ENCODE measurements around the gene RGS6.
"Not testable (repeated sequence)": the region's sequence is repeated elsewhere in the genome, so short reads cannot be mapped to it uniquely, and the experiment has no call there.

The RGS6 gene

GRCh38 chr14:72451054-72451972, 519.1 kb downstream of the RGS6 start:
- H3K36me3 ChIP-seq (ENCODE audit: control insufficient read depth, insufficient read depth, low read length), result no peaks in the 10 kb centered on the region
- H3K27me3 ChIP-seq (ENCODE audit: control insufficient read depth, insufficient read depth, low read length), result peaks cover 1% of the 10 kb centered on the region
- H3K4me1 ChIP-seq (ENCODE audit: control insufficient read depth, insufficient read depth, low read length), result peaks cover 3% of the 10 kb centered on the region
- H3K4me3 ChIP-seq (ENCODE audit: low read length), result no peak overlapping the region
- H3K27ac ChIP-seq (ENCODE audit: low read depth, low read length), result no peak overlapping the region
- H3K9ac ChIP-seq (ENCODE audit: low read length), result no peak overlapping the region

DNA sequence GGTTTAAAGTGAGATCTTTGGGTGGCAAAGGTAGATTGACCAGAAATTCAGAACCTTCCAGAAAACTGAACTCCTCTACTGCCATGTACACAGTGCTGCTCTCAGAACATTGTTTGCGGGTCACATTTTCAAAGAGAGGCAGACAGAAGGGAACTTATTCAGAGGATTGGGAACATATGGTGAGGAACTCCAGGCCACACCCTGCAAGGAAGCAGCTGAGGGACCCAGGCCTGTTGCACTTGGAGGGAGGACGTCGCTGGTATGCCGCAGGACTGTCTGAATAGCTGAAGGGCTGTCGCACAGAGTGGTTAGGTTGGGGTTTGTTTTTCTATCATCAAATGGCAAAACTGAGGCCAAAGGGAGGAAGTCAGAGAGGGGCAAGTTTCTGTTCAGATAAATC, 520.5 kb downstream of the RGS6 start:
- Histone ChIP-seq H3K36me3 (ENCODE audit: control insufficient read depth, insufficient read depth, low read length) (no peaks in the 10 kb centered on the region), H3K27me3 (ENCODE audit: control insufficient read depth, insufficient read depth, low read length) (peaks cover 1% of the 10 kb centered on the region), H3K9ac (ENCODE audit: low read length) (no peak overlapping the region), H3K27ac (ENCODE audit: low read depth, low read length) (no peak overlapping the region), H3K4me1 (ENCODE audit: control insufficient read depth, insufficient read depth, low read length) (peaks cover 3% of the 10 kb centered on the region), H3K4me3 (ENCODE audit: low read length) (no peak overlapping the region)

- H3K4me3 ChIP-seq (ENCODE audit: low read length), result no peak overlapping the region
Observed at GRCh38 chr14:72454388-72455160, 522.3 kb downstream of the RGS6 start.

GRCh38 chr14:72457641-72458040, 525.4 kb downstream of the RGS6 start:
- H3K4me1 ChIP-seq (ENCODE audit: control insufficient read depth, insufficient read depth, low read length), result no peaks in the 10 kb centered on the region
- H3K4me3 ChIP-seq (ENCODE audit: low read length), result no peak overlapping the region
- no peak overlapping the region for H3K9ac ChIP-seq (ENCODE audit: low read length)
- peaks cover 1% of the 10 kb centered on the region for H3K27me3 ChIP-seq (ENCODE audit: control insufficient read depth, insufficient read depth, low read length)
- H3K27ac ChIP-seq (ENCODE audit: low read depth, low read length), result no peak overlapping the region
- H3K36me3 ChIP-seq (ENCODE audit: control insufficient read depth, insufficient read depth, low read length), result no peaks in the 10 kb centered on the region

More at GRCh38 chr14:72454388-72455160, 522.3 kb downstream of the RGS6 start:
- Histone ChIP-seq H3K4me1 (ENCODE audit: control insufficient read depth, insufficient read depth, low read length) (peaks cover 3% of the 10 kb centered on the region), H3K27me3 (ENCODE audit: control insufficient read depth, insufficient read depth, low read length) (peaks cover 1% of the 10 kb centered on the region), H3K36me3 (ENCODE audit: control insufficient read depth, insufficient read depth, low read length) (no peaks in the 10 kb centered on the region), H3K27ac (ENCODE audit: low read depth, low read length) (no peak overlapping the region), H3K9ac (ENCODE audit: low read length) (no peak overlapping the region)

DNA sequence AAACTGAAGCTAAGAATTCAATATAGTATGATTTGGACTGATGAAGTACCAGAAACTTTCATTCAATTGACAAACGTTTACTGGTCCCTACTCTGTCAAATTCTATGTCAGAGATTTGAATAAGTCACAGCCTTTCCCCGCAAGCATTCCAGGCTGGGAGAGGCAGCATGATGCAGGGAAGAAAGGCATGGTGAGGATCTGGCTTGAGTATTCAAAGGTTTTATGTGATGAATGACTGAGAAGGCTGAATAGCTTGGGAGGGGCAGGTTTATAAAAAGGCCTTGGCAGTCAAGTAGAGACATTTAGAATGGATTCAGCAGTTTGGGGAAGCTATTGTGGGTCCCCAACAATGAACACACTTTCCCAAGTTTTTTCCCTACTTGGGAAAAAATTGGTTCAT, 529.8 kb downstream of the RGS6 start:
- Histone ChIP-seq H3K4me1 (ENCODE audit: control insufficient read depth, insufficient read depth, low read length) (no peaks in the 10 kb centered on the region), H3K36me3 (ENCODE audit: control insufficient read depth, insufficient read depth, low read length) (no peaks in the 10 kb centered on the region)

GRCh38 chr14:72463291-72463866, 531.1 kb downstream of the RGS6 start:
- no peaks in the 10 kb centered on the region for H3K27me3 ChIP-seq (ENCODE audit: control insufficient read depth, insufficient read depth, low read length)
- H3K27ac ChIP-seq (ENCODE audit: low read depth, low read length), result no peak overlapping the region
- no peaks in the 10 kb centered on the region for H3K36me3 ChIP-seq (ENCODE audit: control insufficient read depth, insufficient read depth, low read length)
- H3K4me3 ChIP-seq (ENCODE audit: low read length), result no peak overlapping the region
- no peaks in the 10 kb centered on the region for H3K4me1 ChIP-seq (ENCODE audit: control insufficient read depth, insufficient read depth, low read length)
- no peak overlapping the region for H3K9ac ChIP-seq (ENCODE audit: low read length)

More for the DNA sequence above, 529.8 kb downstream of the RGS6 start:
- Histone ChIP-seq H3K27ac (ENCODE audit: low read depth, low read length) (no peak overlapping the region), H3K27me3 (ENCODE audit: control insufficient read depth, insufficient read depth, low read length) (no peaks in the 10 kb centered on the region), H3K9ac (ENCODE audit: low read length) (no peak overlapping the region), H3K4me3 (ENCODE audit: low read length) (no peak overlapping the region)

DNA sequence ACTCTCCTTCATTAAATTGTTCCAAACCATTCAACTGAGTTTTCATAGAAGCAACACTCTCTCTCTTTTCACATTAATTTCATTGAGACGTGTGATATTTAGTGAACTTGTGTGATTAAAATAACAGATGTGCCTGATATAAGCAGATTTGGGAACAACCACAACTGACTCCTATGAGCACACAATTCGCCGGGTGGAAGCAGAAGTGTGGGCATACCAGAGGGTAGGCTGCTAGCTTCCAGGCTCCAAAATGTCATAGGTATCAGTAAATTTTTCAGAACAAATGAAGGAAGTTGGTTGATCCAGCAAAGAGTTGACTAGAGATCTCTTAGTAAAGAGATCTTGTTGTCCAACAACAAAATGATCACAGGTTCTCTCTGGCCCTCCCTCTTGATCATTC, 532.0 kb downstream of the RGS6 start:
- Histone ChIP-seq H3K4me1 (ENCODE audit: control insufficient read depth, insufficient read depth, low read length) (no peaks in the 10 kb centered on the region), H3K4me3 (ENCODE audit: low read length) (no peak overlapping the region), H3K9ac (ENCODE audit: low read length) (no peak overlapping the region), H3K36me3 (ENCODE audit: control insufficient read depth, insufficient read depth, low read length) (no peaks in the 10 kb centered on the region), H3K27me3 (ENCODE audit: control insufficient read depth, insufficient read depth, low read length) (no peaks in the 10 kb centered on the region), H3K27ac (ENCODE audit: low read depth, low read length) (no peak overlapping the region)

GRCh38 chr14:72466325-72466724, 534.1 kb downstream of the RGS6 start:
- H3K4me3 ChIP-seq (ENCODE audit: low read length), result no peak overlapping the region
- no peaks in the 10 kb centered on the region for H3K4me1 ChIP-seq (ENCODE audit: control insufficient read depth, insufficient read depth, low read length)
- H3K9ac ChIP-seq (ENCODE audit: low read length), result no peak overlapping the region
- H3K27me3 ChIP-seq (ENCODE audit: control insufficient read depth, insufficient read depth, low read length), result no peaks in the 10 kb centered on the region
- no peak overlapping the region for H3K27ac ChIP-seq (ENCODE audit: low read depth, low read length)
- H3K36me3 ChIP-seq (ENCODE audit: control insufficient read depth, insufficient read depth, low read length), result no peaks in the 10 kb centered on the region

DNA sequence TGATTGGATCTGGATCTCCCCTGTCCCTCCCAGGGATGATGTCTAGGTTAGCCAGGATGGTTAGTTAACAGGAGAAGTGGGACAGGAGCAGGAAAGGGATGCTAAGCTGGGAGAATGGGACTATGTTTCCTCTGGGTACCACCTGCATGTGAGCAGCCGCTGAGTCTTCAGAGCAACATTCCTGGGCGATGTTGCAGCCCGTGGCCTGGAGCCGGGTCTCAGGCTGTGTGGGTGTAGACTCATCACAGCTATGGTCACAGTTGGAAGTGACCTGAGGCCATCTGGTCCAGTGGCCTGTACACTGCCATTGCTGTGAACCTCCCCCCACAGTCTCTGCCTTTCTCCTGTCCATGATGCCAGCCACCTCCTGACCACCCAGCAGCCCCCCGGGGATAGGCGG, 539.1 kb downstream of the RGS6 start:
- no peak overlapping the region for H3K4me3 ChIP-seq (ENCODE audit: low read length)
- no peak overlapping the region for H3K9ac ChIP-seq (ENCODE audit: low read length)
- no peaks in the 10 kb centered on the region for H3K4me1 ChIP-seq (ENCODE audit: control insufficient read depth, insufficient read depth, low read length)
- H3K27ac ChIP-seq (ENCODE audit: low read depth, low read length), result no peak overlapping the region
- H3K27me3 ChIP-seq (ENCODE audit: control insufficient read depth, insufficient read depth, low read length), result no peaks in the 10 kb centered on the region
- H3K36me3 ChIP-seq (ENCODE audit: control insufficient read depth, insufficient read depth, low read length), result no peaks in the 10 kb centered on the region

DNA sequence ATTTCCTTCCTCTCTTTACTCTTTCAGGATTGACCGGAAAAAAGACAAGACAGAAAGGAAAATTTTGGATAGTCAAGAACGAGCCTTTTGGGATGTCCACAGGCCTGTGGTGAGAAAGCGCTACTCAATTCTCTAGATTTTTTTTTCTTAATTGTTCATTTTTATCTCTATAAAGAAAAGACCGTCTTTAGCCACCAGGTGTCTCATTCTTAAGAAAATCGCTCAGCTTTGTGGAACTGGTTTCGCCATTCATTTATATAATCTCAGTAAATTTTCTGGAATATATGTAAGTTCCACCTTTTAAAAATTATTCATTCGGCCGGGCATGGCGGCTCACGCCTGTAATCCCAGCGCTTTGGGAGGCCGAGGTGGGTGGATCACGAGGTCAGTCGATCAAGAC, 540.6 kb downstream of the RGS6 start:
- Histone ChIP-seq H3K27me3 (ENCODE audit: control insufficient read depth, insufficient read depth, low read length) (no peaks in the 10 kb centered on the region), H3K9ac (ENCODE audit: low read length) (no peak overlapping the region), H3K36me3 (ENCODE audit: control insufficient read depth, insufficient read depth, low read length) (no peaks in the 10 kb centered on the region), H3K27ac (ENCODE audit: low read depth, low read length) (no peak overlapping the region), H3K4me1 (ENCODE audit: control insufficient read depth, insufficient read depth, low read length) (no peaks in the 10 kb centered on the region), H3K4me3 (ENCODE audit: low read length) (no peak overlapping the region)

DNA sequence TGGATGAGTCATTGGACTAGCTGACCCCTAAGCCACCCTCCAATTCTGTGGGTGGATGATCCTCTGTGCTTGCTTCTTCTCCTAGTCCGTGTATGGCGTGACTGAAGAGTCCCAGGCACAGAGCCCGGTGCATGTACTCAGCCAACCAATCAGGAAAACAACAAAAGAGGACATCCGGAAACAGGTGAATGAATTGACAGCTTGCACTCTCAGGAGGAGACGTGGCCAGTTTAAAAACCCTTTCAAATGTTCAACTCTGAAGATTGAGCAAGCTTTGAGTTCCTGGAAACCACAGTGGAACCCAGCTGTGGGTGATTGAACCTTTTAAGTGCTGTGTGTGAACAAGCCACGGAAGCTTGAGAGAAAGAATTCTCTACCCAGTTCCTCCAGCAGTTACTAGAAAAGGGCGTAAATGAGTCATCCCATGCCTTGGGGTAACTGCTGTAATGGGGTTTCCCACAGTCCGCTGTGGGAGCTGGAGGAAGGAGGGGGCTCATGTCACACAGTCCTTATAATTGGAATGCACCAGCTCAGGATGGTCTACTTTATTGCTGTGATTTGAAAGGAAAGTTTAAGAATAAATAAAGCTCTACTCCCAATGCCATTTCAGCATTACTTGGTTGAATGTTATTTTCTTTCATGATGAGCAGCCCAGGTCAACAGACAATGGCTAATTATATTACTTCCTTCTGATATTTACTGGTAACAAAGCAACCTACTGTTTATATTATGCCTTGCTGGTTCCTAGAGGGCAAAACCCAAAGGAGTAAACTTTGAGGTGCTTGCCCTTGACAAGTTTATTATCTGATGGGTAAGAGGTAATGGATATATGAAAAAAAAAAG, 544.6 kb downstream of the RGS6 start:
- H3K27me3 ChIP-seq (ENCODE audit: control insufficient read depth, insufficient read depth, low read length), result no peaks in the 10 kb centered on the region
- H3K27ac ChIP-seq (ENCODE audit: low read depth, low read length), result no peak overlapping the region
- no peak overlapping the region for H3K4me3 ChIP-seq (ENCODE audit: low read length)
- H3K36me3 ChIP-seq (ENCODE audit: control insufficient read depth, insufficient read depth, low read length), result no peaks in the 10 kb centered on the region
- no peak overlapping the region for H3K9ac ChIP-seq (ENCODE audit: low read length)
- H3K4me1 ChIP-seq (ENCODE audit: control insufficient read depth, insufficient read depth, low read length), result no peaks in the 10 kb centered on the region

GRCh38 chr14:72477578-72477977, 545.3 kb downstream of the RGS6 start:
- not testable (repeated sequence) for H3K36me3 ChIP-seq (ENCODE audit: control insufficient read depth, insufficient read depth, low read length); H3K27ac ChIP-seq (ENCODE audit: low read depth, low read length); H3K4me1 ChIP-seq (ENCODE audit: control insufficient read depth, insufficient read depth, low read length); H3K4me3 ChIP-seq (ENCODE audit: low read length); H3K9ac ChIP-seq (ENCODE audit: low read length); H3K27me3 ChIP-seq (ENCODE audit: control insufficient read depth, insufficient read depth, low read length)
